HG03565 (cell line): ENCODE measurements around the gene ZNF41.

Source experiments
- ATAC-seq: cut with Tn5 transposase; IDR thresholded peaks from one replicate; pipeline ENCODE4 v1.9.1; 2021; ENCODE audit warnings: mild to moderate bottlenecking, moderate library complexity; ENCODE audit not compliant: unreplicated experiment

ZNF41 gene

DNA sequence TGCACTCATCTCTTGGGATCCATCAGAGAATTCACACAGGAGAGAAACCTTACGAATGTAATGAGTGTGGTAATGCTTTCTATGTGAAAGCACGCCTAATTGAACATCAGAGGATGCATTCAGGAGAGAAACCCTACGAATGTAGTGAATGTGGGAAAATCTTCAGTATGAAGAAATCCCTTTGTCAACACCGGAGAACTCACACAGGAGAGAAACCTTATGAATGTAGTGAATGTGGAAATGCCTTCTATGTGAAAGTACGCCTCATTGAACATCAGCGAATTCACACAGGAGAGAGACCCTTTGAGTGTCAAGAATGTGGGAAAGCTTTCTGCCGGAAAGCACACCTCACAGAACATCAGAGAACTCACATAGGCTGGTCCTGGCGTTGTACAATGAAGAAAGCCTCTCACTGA lies 69.8 kb downstream of the ZNF41 start:
- no peak for ATAC-seq
